DMS153 (cell line): ENCODE data around the gene SYNGR2.
A peak's percentile ranks its signal among the peaks of the same experiment; 100 is the strongest.
"Not testable (repeated sequence)": the region's sequence is repeated elsewhere in the genome, so short reads cannot be mapped to it uniquely, and the experiment has no call there.

ENCODE experiments used
- DNase-seq: peaks from one replicate; lab custom pipeline; 2025; lab: John Stamatoyannopoulos, UW

The SYNGR2 gene

GRCh38 chr17:78130090-78130436 lies 38.3 kb upstream of the SYNGR2 start:
- DNase-seq = no peak

DNA sequence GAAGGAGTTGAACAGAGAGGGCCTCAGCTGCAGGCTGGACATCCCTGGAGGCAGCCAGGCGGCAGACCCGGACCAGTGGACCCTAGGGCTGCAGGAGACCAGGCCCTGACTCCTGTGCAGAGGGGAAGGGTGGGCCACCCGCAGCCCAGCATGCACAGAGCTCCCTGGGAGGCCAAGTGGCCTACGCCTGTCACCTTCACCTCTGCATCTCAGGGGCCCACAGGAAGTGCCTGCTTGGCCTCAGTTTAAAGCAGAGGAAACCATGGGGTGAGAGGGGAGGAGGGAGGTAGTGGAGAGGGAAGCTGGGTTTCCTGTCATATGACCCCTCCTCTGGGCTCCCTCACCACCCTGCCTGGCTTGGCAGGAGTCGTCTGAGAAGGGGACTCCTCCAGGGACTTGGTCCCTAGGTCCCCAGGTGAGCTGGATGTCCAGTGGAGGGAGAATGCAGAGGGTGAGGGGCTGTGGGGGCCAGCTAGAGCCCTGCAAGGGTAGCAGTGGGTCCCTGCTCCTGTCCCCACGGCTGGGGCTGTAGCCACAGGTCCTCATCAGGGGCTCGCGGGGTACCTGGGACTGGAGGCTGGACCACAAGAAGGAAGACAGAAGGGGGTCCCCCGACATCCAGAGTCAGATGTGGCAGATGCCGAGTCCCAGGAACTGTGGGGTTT lies 37.8 kb upstream of the SYNGR2 start, which contains the start of gene TMC8:
TSS of gene TMC8 (plus strand) at position 335 of the 665 bp plus-strand sequence. CDS start 818 bp downstream, outside the sequence.
- peak; percentile 45 for DNase-seq

GRCh38 chr17:78131172-78132083 lies 37.0 kb upstream of the SYNGR2 start:
- no peak for DNase-seq

GRCh38 chr17:78132084-78132676 lies 36.2 kb upstream of the SYNGR2 start:
- peak; percentile 16 for DNase-seq

GRCh38 chr17:78132767-78133178 lies 35.6 kb upstream of the SYNGR2 start:
- no peak for DNase-seq

DNA sequence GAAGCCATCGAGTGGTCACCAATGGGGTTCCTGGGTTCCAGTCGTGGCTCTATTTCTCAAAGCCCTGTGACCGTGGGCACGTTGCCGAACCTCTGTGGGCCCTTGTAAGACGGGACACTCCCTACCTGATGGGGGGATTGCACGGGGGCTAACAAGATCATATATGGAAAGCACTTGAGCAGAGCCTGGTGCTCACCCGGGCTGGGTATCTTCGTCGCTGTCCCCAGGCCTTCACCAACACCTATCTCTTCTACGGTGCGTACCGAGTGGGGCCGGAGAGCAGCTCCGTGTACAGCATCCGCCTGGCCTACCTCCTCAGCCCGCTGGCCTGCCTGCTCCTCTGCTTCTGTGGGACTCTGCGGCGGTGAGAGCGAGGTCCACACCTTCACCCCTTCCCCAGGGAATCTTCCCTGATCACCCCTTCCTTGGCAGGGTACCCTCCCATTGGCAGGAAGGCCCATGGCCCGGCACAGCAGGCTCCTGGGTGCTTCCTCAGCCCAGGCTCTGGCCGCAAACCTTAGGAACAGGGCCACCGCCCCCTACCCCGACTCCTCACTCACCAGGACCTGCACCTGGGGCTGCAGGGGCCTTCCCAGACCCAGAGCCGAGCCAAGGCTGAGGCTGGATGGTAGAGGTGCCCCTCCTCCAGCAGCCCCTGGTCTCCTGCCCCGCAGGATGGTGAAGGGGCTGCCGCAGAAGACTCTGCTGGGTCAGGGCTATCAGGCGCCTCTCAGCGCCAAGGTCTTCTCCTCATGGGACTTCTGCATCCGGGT lies 35.0 kb upstream of the SYNGR2 start:
- DNase-seq = no peak

- DNase-seq = peak; percentile 74
Measured at GRCh38 chr17:78133971-78134898, 34.1 kb upstream of the SYNGR2 start.

DNA sequence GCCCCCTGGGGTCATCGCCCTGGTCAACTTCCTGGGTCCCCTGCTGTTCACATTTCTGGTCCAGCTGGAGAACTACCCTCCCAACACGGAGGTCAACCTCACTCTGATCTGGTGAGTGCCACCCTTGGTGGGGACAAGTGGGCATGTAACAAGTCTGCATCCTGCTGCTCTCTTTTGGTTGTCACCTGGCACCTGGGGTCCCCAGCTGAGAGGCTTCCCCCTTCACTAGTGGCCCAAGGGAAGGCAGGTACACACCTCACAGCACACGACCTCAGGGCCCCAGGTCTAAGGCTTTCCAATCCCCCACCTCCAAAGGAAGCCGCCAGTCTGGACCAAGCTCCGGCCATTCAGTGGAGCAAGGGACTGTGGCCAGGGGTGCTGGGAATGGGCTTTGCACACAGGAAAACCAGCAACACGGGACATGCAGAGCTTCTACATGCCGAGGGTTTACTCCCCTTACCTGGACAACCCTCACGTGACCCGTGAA lies 33.4 kb upstream of the SYNGR2 start:
- no peak for DNase-seq

DNA sequence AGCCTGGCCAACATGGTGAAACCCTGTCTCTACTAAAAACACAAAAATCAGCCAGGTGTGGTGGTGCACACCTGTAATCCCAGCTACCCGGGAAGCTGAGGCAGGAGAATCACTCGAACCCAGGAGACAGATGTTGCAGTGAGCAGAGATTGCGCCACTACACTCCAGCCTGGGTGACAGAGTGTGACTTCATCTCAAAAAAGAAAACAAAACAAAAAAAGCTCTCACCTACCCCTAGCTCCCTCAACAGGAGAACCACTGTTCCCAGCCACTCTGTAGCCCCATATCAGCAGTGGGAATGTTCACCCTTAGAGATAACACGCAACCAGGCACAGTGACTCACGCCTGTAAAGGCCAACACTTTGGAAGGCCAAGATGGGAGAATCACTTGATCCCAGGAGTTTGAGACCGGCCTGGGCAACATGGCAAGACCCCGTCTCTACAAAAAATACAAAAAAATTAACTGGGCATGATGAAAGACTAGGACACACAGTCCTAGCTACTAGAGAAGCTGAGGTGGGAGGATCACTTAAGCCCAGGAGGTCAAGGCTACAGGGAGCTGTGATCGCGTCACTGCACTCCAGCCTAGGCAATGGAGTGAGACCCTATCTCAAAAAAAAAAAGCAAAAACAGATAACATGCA lies 32.4 kb upstream of the SYNGR2 start:
- DNase-seq = no peak

DNA sequence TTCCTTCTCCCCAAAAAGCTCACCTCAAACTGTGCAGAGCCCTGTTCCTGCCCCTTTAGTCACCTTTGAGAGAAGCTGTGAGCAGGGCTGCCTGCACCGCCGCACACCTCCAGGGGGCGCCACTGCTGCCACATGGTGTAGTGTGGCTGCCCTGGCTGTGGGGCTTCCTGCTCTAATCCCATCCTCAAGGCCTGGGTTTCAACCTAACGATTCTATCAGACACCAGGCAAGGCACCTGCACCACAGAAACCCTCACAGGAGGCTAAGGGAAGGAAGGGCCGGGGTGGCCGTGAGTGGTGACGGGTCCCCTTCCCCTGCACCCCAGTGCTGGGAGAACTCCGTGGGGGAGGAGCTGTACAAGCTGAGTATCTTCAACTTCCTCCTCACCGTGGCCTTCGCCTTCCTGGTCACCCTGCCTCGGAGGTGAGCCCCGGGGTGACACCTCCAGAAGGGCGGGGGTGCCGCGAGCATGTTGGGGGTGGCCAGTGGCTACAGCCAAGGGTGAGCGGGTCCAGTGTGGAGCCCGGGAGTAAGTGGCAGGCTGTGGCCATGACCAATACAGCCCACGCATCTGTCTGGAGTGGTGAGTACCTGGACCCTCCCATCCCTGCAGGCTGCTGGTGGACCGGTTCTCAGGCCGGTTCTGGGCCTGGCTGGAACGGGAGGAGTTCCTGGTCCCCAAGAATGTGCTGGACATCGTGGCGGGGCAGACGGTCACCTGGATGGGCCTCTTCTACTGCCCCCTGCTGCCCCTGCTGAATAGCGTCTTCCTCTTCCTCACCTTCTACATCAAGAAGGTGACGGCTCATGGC lies 30.8 kb upstream of the SYNGR2 start:
- no peak for DNase-seq

DNA sequence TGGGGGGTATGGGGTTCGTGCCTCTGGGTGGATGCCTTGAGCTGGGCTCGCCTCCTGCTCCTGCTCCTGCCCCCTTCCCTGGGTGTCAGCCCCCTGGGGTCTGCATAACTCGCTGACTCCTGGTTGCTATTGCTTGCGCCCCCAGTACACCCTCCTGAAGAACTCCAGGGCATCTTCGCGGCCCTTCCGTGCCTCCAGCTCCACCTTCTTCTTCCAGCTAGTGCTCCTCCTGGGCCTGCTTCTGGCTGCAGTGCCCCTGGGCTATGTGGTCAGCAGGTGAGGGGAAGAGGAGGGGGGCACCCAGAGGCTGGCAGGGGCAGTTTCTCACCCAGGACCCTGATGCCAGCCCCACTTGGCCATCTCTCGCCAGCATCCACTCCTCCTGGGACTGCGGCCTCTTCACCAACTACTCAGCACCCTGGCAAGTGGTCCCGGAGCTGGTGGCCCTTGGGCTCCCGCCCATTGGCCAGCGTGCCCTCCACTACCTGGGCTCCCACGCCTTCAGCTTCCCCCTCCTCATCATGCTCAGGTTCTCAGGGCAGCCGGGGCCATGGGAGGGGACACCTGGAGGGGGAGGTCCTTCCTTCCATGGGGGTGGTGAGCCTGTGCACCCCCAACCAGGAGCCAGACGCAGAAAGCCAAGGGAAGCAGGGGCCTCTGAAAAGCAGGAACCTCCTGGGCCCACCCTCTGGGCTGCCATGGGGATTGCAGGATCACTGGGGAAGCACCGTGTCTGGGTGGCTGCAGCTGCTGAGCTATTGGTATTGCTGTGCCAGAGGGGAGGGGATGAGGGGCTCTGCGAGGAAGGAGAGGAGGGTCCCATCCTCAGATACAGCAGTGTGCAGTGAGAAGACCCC lies 29.9 kb upstream of the SYNGR2 start:
- no peak for DNase-seq

DNA sequence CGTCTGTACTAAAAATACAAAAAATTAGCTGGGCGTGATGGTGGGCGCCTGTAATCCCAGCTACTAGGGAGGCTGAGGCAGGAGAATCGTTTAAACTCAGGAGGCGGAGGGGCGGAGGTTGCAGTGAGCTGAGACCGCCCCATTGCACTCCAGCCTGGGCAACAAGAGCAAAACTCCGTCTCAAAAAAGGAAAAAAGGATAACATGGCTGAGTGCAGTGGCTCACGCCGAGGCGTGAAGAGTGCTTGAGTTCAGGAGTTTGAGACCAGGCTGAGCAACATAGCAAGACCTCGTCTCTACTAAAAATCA lies 28.6 kb upstream of the SYNGR2 start:
- not testable (repeated sequence) for DNase-seq

DNA sequence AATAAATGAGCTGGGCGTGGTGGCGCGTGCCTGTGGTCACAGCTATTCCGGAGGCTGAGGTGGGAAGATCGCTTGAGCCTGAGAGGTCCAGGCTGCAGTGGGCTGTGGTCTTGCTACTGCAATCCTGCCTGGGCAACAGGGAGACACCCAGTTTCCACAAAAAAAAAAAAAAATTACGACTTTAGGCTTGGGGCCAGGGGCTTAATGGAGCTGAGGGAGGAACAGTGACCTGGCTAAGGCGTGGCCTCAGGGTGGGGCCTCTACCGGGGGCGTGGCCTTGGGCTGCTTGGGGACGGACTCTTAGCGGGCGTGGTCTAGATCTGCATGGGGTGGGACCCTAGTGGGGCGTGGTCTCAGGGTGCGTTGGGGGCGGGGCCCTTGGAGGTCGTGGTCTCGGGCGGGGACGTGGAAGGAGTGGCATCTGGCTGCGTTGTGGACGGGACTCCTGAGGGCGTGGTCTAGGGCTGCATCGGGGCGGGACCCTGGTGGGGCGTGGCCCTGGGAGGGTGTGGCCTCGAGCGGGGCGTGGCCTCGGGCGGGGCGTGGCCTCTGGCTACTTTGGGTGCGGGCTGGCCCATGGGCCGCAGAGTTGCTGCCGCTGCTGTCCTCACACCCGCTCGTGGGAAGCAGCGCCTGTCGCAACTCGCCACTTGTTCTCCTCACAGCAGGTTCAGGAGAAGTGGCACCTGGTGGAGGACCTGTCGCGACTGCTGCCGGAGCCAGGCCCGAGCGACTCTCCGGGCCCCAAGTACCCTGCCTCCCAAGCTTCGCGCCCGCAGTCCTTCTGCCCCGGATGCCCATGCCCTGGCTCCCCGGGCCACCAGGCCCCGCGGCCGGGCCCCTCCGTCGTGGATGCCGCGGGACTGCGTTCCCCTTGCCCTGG lies 28.0 kb upstream of the SYNGR2 start:
- DNase-seq = peak; percentile 94

DNA sequence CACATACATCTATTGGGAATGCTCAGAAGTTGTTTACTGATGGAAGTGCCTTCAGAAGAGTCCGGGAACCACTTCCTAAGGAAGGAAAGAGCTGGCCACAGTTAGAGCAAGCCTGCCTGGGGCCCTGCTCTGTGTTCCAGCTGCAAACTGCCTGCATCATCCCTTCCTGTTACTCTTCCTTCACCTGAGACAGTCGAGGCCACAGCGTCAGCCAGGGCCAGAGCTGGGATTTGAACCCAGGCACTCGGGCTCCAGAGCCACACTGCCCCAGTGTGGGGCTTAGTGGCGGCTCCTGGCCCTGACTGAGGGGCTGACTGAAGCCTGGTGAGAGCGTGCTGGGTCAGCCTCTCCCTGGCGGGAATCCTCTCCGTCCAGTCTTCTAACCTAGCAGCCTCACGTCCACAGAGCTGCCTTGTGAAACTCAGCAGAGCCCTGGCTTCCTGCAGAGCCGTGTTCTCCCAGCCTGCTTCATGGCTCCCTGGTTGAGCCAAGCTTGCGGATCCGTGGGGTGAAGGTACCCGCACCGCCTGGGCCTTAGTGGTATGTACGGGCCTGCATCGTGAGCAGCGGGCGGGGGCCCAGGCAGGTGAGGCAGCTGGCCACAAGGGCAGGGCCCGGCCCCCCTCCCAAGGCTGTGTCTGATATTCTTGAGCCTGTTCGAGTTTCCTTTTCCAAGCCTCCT lies 26.8 kb upstream of the SYNGR2 start:
- no peak for DNase-seq

DNA sequence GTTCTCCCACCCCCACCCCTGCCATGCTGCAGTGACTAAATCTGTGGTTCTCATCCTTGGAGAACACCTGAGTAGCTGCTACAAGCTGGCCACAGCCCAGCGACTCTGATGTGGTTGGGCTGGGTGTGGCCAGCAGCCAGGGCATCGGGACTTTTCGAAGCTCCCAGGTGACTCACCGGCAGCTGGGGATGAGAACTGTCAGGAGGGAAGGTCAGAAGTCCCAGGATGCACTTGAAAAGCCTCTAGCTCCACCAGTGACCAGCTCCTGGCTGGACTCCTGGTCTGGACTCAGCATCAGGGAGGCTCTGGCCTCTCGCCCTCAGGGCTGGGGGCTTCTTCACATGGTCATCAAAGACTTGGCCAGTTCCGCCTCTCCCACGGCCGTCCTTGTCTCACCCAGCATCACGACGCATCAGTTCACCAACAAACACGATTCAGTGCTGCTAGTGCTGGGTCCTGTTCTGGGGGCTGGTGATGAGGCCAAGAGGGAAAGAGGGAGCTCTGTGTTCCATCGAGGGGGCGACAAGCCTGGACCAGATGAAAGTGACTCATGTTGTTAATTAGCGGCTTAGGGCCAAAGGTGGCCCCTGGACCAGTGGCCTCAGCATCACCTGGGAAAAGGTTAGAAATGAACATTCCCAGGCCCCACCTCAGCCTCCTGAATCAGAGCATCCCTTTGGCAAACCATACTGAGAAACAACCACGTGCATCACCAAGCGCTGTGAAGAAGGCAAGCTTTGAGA lies 26.1 kb upstream of the SYNGR2 start:
- DNase-seq = peak; percentile 64
